GM19035 (cell line): ENCODE measurements around the gene RPRD1A.
A peak's percentile ranks its signal among the peaks of the same experiment; 100 is the strongest.
"Not testable (repeated sequence)": the region's sequence is repeated elsewhere in the genome, so short reads cannot be mapped to it uniquely, and the experiment has no call there.

ENCODE experiments used
- ATAC-seq: cut with Tn5 transposase; IDR thresholded peaks from one replicate; pipeline ENCODE4 v1.9.1; 2021; ENCODE audit not compliant: unreplicated experiment

Gene RPRD1A

GRCh38 chr18:36034299-36034895 lies 33.0 kb downstream of the RPRD1A start:
- no peak for ATAC-seq

GRCh38 chr18:36031903-36032302 lies 35.5 kb downstream of the RPRD1A start:
- no peak for ATAC-seq

GRCh38 chr18:36031407-36031806 lies 36.0 kb downstream of the RPRD1A start:
- ATAC-seq, result no peak

GRCh38 chr18:36028859-36029258 lies 38.5 kb downstream of the RPRD1A start:
- no peak for ATAC-seq

- no peak for ATAC-seq
These were observed 42.3 kb downstream of the RPRD1A start for GRCh38 chr18:36025025-36025424.

GRCh38 chr18:36024241-36024640 lies 43.1 kb downstream of the RPRD1A start:
- ATAC-seq, result not testable (repeated sequence)

GRCh38 chr18:36023336-36023735 lies 44.0 kb downstream of the RPRD1A start:
- ATAC-seq, result no peak

GRCh38 chr18:36020174-36020711 lies 47.1 kb downstream of the RPRD1A start:
- ATAC-seq, result no peak

- no peak for ATAC-seq
These were observed 50.1 kb downstream of the RPRD1A start for GRCh38 chr18:36017232-36017631.

GRCh38 chr18:36015629-36016028 lies 51.7 kb downstream of the RPRD1A start:
- ATAC-seq, result peak; percentile 91

- ATAC-seq, result no peak
These were observed 54.5 kb downstream of the RPRD1A start for GRCh38 chr18:36012891-36013290.

- ATAC-seq, result no peak
These were observed 58.1 kb downstream of the RPRD1A start for GRCh38 chr18:36009214-36009613.

GRCh38 chr18:36006997-36007396 lies 60.4 kb downstream of the RPRD1A start:
- ATAC-seq, result no peak

GRCh38 chr18:35999925-36000324 lies 67.4 kb downstream of the RPRD1A start:
- no peak for ATAC-seq

GRCh38 chr18:35998967-35999366 lies 68.4 kb downstream of the RPRD1A start:
- ATAC-seq, result no peak

GRCh38 chr18:35993013-35993412 lies 74.3 kb downstream of the RPRD1A start:
- ATAC-seq, result no peak

- no peak for ATAC-seq
These were observed 75.7 kb downstream of the RPRD1A start for GRCh38 chr18:35991696-35992095.

- no peak for ATAC-seq
These were observed 83.5 kb downstream of the RPRD1A start for GRCh38 chr18:35983818-35984217.

- ATAC-seq, result no peak
These were observed 84.2 kb downstream of the RPRD1A start for GRCh38 chr18:35983147-35983546.

GRCh38 chr18:35982409-35983114 lies 84.8 kb downstream of the RPRD1A start:
- ATAC-seq, result no peak

- ATAC-seq, result no peak
These were observed 88.2 kb downstream of the RPRD1A start for GRCh38 chr18:35979112-35979511.

GRCh38 chr18:35974181-35974580 lies 93.2 kb downstream of the RPRD1A start:
- ATAC-seq, result no peak

GRCh38 chr18:35973650-35974049 lies 93.7 kb downstream of the RPRD1A start:
- ATAC-seq, result no peak
